ENCODE results near the gene DPM1. TPM values are rescaled to one million over a fixed set of nuclear protein-coding genes. Genes with fewer than 3 reads are reported as not detected.

Gene DPM1
- total and polyA plus RNA-seq, 2 of the 8 experiments (the other 6 are each of a cell fraction or from before 2014, with no cell fraction given), result 42.3 to 57.0 TPM

DNA sequence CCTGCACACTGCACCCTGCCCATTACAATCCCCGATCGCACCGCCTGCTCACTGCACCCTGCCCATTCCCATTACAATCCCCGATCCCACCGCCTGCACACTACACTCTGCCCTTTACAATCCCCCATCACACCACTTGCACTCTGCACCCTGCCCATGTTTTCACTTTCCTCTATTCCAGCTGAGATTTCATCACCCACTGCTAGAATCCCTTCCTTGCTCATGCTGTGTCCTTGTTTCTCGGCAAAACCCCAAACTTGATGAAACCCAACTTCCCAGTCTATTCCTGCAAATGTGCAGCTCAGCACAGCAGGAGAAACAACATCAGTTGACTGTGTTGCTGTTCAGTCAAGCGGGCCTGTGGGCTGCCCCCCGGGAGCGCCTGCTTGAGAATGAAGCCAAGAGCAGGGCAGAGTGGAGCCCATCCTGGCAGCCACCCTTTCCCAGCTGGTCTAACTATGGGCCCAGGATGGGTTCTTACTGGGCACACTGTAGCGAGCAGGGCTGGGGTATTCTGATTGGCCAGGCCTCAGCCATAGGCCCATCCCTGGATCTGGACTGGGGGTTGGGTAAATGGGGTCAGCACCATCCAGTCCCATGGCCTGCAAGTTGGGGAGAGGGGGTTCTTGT is 17.5 kb upstream of the DPM1 start (continued):
- TF ChIP-seq SRF (IDR thresholded peaks at IDR 0.05; ENCODE audit: low read depth, low read length) (no peak), EGR1 (IDR thresholded peaks at IDR 0.05; ENCODE audit: borderline replicate concordance, low read depth, low read length) (no peak), ZNF274 (IDR thresholded peaks at IDR 0.05; ENCODE audit: borderline replicate concordance, extremely low read depth, low read length) (no peak)
